Karpas-422 (cell line): ENCODE data around the gene C1orf232. TPM values are rescaled to one million over a fixed set of nuclear protein-coding genes. Genes with fewer than 3 reads are reported as not detected.
A peak's percentile ranks its signal among the peaks of the same experiment; 100 is the strongest.

ENCODE experiments used
- DNase-seq: peaks from one replicate; pipeline ENCODE4 v3.0.0-alpha.2; 2015
- H2AFZ ChIP-seq: fragments of 200-600 bp; sonication (generic); 2 replicates; pipeline ENCODE4 v1.6.1; 2014; ENCODE audit warnings: antibody characterized with exemption, low read length, mixed read lengths
- H3K27ac ChIP-seq: fragments of 200-600 bp; sonication (generic); 2 replicates; pipeline ENCODE4 v1.5.1; 2014; ENCODE audit warnings: mild to moderate bottlenecking, low read length, moderate library complexity
- H3K27me3 ChIP-seq: fragments of 200-600 bp; sonication (generic); 2 replicates; pipeline ENCODE4 v1.6.1; 2014; ENCODE audit warnings: low read length, mixed read lengths
- H3K36me3 ChIP-seq: fragments of 200-600 bp; sonication (generic); 2 replicates; pipeline ENCODE4 v1.6.1; 2014; ENCODE audit warnings: low read length, mixed read lengths; ENCODE audit not compliant: insufficient read depth
- H3K4me1 ChIP-seq: fragments of 200-600 bp; sonication (generic); 2 replicates; pipeline ENCODE4 v1.6.1; 2014; ENCODE audit warnings: mild to moderate bottlenecking, low read length, mixed read lengths
- H3K4me2 ChIP-seq: fragments of 200-600 bp; sonication (generic); 2 replicates; pipeline ENCODE4 v1.6.1; 2014; ENCODE audit warnings: low read length, low read depth, mild to moderate bottlenecking; ENCODE audit not compliant: poor library complexity, severe bottlenecking
- H3K4me3 ChIP-seq: fragments of 200-600 bp; sonication (generic); 2 replicates; pipeline ENCODE4 v1.5.1; 2014; ENCODE audit warnings: mild to moderate bottlenecking, antibody characterized with exemption, low read length, mixed read lengths
- H3K79me2 ChIP-seq: fragments of 200-600 bp; sonication (generic); 2 replicates; pipeline ENCODE4 v1.6.1; 2014; ENCODE audit warnings: mild to moderate bottlenecking, low read length, mixed read lengths
- H3K9ac ChIP-seq: fragments of 200-600 bp; sonication (generic); 2 replicates; pipeline ENCODE4 v1.6.0; 2014; ENCODE audit warnings: low read length
- H3K9me2 ChIP-seq: fragments of 200-600 bp; sonication (generic), shearing (Covaris generic); replicated peaks from 2 replicates; pipeline ENCODE4 v1.6.0; 2014; ENCODE audit warnings: mild to moderate bottlenecking, low read length, moderate library complexity; ENCODE audit not compliant: insufficient read depth
- H3K9me3 ChIP-seq: fragments of 300-700, 200-600 bp; sonication (generic); 2 replicates; pipeline ENCODE4 v1.6.1; 2014; ENCODE audit warnings: low read length, mixed read lengths
- H4K20me1 ChIP-seq: fragments of 200-600 bp; sonication (generic); 2 replicates; pipeline ENCODE4 v1.6.1; 2014; ENCODE audit warnings: mild to moderate bottlenecking, antibody characterized with exemption, low read length, low read depth; ENCODE audit not compliant: insufficient read depth
- total RNA-seq: library from RNA; depleted of rRNA; stranded (reverse); fragments of >200 nt; shearing (Covaris generic); gene quantifications from 2 replicates; pipeline ENCODE4 v1.2.3, GENCODE V29; 2014; ENCODE audit warnings: low replicate concordance

The C1orf232 gene
- total RNA-seq, 1 experiment from 2014 or later = not detected

DNA sequence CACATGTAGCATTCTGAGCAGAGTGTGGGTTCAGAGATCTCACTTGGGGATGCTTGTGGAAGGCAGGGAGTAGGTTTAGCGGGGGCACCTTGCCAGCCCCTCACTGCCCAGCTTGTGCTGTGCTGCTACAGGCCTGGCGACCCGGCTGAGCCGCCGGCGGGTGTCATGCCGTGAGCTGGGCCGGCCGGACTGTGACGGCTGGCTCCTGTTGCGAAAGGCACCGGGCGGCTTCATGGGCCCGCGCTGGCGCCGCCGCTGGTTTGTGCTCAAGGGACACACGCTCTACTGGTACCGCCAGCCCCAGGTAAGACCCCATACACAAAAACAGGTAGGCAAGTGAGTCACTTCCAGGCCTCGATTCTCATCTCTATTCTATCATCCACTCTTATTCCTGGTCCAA is 16.1 kb upstream of the C1orf232 start:
- Histone ChIP-seq H3K4me2 (no peak overlapping the region), H3K9me2 (no peaks in the 10 kb centered on the region), H3K27me3 (no peaks in the 10 kb centered on the region), H3K79me2 (no peaks in the 10 kb centered on the region), H3K9me3 (no peaks in the 10 kb centered on the region), H4K20me1 (no peaks in the 10 kb centered on the region), H3K36me3 (no peaks in the 10 kb centered on the region), H3K4me3 (no peak overlapping the region), H3K4me1 (no peaks in the 10 kb centered on the region), H2AFZ (no peak overlapping the region), H3K27ac (no peak overlapping the region), H3K9ac (no peak overlapping the region)
- DNase-seq = no peak

GRCh38 chr1:26184086-26184485 is 15.3 kb upstream of the C1orf232 start:
- Histone ChIP-seq H3K9me2 (no peaks in the 10 kb centered on the region), H2AFZ (no peak overlapping the region), H4K20me1 (no peaks in the 10 kb centered on the region), H3K4me3 (no peak overlapping the region), H3K4me1 (no peaks in the 10 kb centered on the region), H3K79me2 (no peaks in the 10 kb centered on the region), H3K9ac (no peak overlapping the region), H3K9me3 (no peaks in the 10 kb centered on the region), H3K36me3 (no peaks in the 10 kb centered on the region), H3K27me3 (no peaks in the 10 kb centered on the region), H3K4me2 (no peak overlapping the region), H3K27ac (no peak overlapping the region)
- no peak for DNase-seq

DNA sequence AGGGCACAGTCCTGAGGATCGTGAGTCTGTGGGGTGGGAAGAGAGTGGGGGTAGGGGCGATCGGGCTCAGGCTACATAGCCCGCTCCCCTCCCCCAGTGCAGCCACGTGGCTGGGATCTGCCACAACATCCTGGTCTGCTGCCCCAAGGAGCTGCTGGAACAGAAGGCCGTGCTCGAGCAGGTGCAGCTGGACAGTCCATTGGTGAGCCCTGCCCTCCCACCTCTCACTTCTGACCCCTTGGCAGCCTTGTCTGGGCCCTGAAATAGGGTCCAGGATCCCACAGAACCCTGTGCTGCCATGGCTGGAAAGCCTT is 13.6 kb upstream of the C1orf232 start:
- no peak for DNase-seq
- Histone ChIP-seq H3K4me1 (no peaks in the 10 kb centered on the region), H3K27ac (no peak overlapping the region), H2AFZ (no peak overlapping the region), H3K4me3 (no peak overlapping the region), H3K9me2 (no peaks in the 10 kb centered on the region), H3K4me2 (no peak overlapping the region), H3K9me3 (no peaks in the 10 kb centered on the region), H4K20me1 (no peaks in the 10 kb centered on the region), H3K27me3 (no peaks in the 10 kb centered on the region), H3K79me2 (no peaks in the 10 kb centered on the region), H3K36me3 (no peaks in the 10 kb centered on the region), H3K9ac (no peak overlapping the region)

DNA sequence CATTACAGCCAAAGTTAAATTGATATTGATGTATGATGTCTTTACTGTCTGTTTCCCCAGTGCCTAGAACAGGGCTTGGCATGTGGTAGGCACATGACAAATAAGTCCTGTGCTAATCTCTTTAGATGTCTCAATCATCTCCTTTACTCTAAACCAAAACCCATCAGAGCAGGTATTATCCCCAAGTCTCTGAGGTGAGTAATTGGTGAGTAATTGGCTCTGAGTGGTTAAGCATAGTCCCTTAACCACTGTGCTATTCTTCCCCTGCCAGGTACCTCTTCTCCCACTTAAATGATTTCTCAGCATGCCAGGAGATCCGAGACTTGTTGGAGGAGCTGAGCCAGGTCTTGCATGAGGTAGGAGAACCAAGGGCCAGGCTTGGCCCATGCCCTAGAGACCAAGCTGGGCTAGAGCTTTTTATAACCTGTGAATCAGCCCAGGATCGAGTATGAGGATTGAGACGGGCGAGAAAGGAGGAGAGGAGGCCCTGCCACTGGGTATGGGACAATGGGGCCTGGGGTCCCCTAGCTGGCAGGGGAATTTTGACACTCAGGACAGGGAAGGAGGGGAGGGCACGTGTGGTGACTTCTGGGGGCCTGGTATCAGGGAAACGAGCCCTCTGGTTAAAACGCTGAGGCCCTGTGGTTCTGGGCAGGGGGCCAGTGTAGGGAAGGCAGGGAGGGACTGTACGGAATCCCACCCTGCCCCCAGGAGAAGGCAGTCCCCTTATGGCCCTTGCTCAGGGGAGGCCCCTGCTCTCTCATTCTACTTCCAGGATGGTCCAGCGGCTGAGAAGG is 13.0 kb upstream of the C1orf232 start:
- DNase-seq = no peak

GRCh38 chr1:26180010-26180506 is 11.3 kb upstream of the C1orf232 start:
- no peaks in the 10 kb centered on the region for H3K9me3 ChIP-seq
- H3K9me2 ChIP-seq = no peaks in the 10 kb centered on the region
- H3K9ac ChIP-seq = no peak overlapping the region
- no peak for DNase-seq
- no peak overlapping the region for H3K27ac ChIP-seq
- H3K4me3 ChIP-seq = no peak overlapping the region
- H3K4me1 ChIP-seq = no peaks in the 10 kb centered on the region
- no peak overlapping the region for H2AFZ ChIP-seq
- no peak overlapping the region for H3K4me2 ChIP-seq
- H4K20me1 ChIP-seq = no peaks in the 10 kb centered on the region
- H3K36me3 ChIP-seq = no peaks in the 10 kb centered on the region
- no peaks in the 10 kb centered on the region for H3K79me2 ChIP-seq
- H3K27me3 ChIP-seq = no peaks in the 10 kb centered on the region

More for the DNA sequence above, 13.0 kb upstream of the C1orf232 start:
- Histone ChIP-seq H3K4me1 (no peaks in the 10 kb centered on the region), H2AFZ (no peak overlapping the region), H3K79me2 (no peaks in the 10 kb centered on the region), H3K36me3 (no peaks in the 10 kb centered on the region), H4K20me1 (no peaks in the 10 kb centered on the region), H3K4me2 (no peak overlapping the region), H3K9ac (no peak overlapping the region), H3K27me3 (no peaks in the 10 kb centered on the region), H3K4me3 (no peak overlapping the region), H3K27ac (no peak overlapping the region), H3K9me3 (no peaks in the 10 kb centered on the region), H3K9me2 (no peaks in the 10 kb centered on the region)

DNA sequence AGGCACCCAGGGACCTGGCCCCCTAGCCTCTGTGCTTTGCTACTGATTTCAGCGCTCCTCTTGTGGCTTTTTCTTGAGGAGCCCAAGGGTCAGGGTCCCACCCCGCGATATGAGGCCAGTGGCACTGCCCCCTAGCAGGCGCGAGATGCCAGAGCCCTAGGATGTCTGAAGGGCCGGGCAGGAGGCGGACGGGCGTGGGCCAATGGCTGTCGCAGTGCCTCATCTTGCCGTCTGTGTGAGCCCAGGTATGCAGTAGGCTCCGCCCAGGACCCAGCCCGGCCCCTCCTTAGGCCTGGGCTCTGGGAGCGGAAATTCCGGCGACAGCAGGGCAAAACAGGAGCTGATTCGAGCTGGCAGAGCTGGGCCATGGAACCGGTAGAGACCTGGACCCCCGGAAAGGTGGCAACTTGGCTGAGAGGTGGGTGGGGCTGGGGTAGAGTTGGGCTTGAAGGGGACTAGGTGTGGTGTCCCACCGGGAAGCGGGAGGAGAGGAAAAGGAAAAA is 8.5 kb upstream of the C1orf232 start, which contains the start of gene CNKSR1:
TSS of gene CNKSR1 (plus strand) at position 310 of the 503 bp plus-strand sequence. CDS start at position 367, 57 bp downstream.
- Histone ChIP-seq H2AFZ (no peak within 1 kb of the TSS), H3K9me3 (no peaks in the 10 kb centered on the region), H3K27ac (no peak within 1 kb of the TSS), H3K36me3 (no peaks in the 10 kb centered on the region), H3K27me3 (no peaks in the 10 kb centered on the region), H3K9me2 (no peaks in the 10 kb centered on the region), H3K4me1 (no peaks in the 10 kb centered on the region), H4K20me1 (no peaks in the 10 kb centered on the region), H3K4me3 (no peak within 1 kb of the TSS), H3K79me2 (no peaks in the 10 kb centered on the region), H3K4me2 (no peak within 1 kb of the TSS), H3K9ac (no peak within 1 kb of the TSS)
- DNase-seq = no peak

DNA sequence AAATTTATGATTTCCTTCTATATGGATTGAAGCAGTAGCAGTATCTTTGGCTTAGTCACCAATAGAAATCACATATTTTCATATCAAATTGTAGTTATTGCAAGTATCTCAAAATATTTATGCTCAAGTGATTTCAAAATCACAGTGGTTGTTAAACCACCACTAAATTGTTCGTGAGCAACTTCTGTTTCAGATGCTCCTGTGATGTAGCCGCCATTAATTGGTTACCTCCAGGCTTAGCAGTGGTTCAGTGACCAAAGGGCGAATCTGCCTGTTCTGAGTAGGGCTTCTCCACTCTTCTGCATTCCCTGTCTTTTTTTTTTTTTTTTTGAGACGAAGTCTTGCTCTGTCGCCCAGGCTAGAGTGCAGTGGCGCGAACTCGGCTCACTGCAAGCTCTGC is 6.6 kb upstream of the C1orf232 start:
- no peaks in the 10 kb centered on the region for H3K9me3 ChIP-seq
- H3K4me2 ChIP-seq = no peak overlapping the region
- no peaks in the 10 kb centered on the region for H3K27me3 ChIP-seq
- H3K9ac ChIP-seq = no peak overlapping the region
- H4K20me1 ChIP-seq = no peaks in the 10 kb centered on the region; the same call in 1 of the 2 replicates
- 0 out of 2 replicates have a peak, but pooled peaks cover 9% of the 10 kb centered on the region for H3K36me3 ChIP-seq
- DNase-seq = no peak
- H3K4me3 ChIP-seq = no peak overlapping the region
- peaks cover 12% of the 10 kb centered on the region for H3K79me2 ChIP-seq
- H3K27ac ChIP-seq = no peak overlapping the region
- H2AFZ ChIP-seq = no peak overlapping the region
- no peaks in the 10 kb centered on the region for H3K9me2 ChIP-seq
- H3K4me1 ChIP-seq = peaks cover 12% of the 10 kb centered on the region

DNA sequence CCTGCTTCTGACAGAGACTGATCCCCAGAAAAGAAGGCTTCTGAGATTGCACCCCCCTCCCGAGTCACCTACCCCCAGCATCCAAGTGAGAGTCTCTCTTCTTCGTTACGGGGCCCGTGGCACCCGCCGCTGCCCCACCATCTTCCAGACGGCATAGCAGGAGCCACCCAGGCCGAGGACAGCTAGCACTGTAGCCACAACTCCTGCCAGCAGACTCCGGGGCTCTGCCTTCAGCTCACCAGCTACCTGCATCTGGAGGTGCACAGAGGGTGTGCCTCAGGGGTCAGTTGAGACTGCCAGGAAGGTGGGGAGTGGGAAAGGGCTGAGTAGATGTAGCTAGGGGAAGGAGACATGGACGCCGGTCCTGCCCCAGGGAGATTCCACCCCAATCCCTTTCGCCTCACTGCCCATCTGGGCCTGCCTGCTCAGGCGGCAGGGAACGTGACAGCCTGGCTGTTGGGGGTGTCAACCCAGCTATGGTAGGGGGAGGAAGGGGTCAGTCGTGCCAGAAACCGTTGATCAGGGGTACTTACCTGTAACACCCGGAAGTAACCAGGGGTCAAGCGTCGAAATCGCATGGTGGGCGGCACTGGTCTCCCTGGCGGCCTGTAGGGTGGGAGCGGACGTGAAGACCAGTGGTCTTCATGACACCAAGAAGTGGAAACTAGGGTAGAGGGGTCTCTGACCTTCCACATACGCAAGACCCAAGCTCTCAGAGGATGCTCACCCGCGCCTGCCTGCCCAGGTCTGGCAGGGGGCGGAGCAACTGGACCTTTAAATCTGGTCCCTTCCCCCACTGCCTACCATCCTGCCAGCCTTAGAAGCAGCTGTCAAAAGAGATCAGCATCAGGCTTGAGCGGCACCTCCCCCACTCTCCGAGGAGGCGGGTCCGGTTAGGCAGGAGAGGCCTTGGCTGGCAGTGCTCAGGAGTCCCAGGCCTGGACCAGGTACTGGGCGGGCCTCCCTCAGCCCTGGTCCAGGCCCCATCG is 2.6 kb upstream of the C1orf232 start, which contains the start of gene ZNF593OS:
TSS of gene ZNF593OS (minus strand) at position 749 of the 989 bp plus-strand sequence. CDS start at position 578, 171 bp downstream.
- Histone ChIP-seq H4K20me1 (no peaks in the 10 kb centered on the region; the same call in 1 of the 2 replicates), H3K9me3 (no peaks in the 10 kb centered on the region), H3K9me2 (no peaks in the 10 kb centered on the region), H3K4me2 (peak within 1 kb of the TSS; percentile 91), H3K4me1 (peaks cover 15% of the 10 kb centered on the region), H2AFZ (no peak within 1 kb of the TSS), H3K4me3 (peak within 1 kb of the TSS; percentile 99), H3K36me3 (0 out of 2 replicates have a peak, but pooled peaks cover 9% of the 10 kb centered on the region), H3K27me3 (no peaks in the 10 kb centered on the region), H3K27ac (peak within 1 kb of the TSS; percentile 46), H3K9ac (peak within 1 kb of the TSS; percentile 97), H3K79me2 (peaks cover 18% of the 10 kb centered on the region)
- no peak for DNase-seq
